GM19395 (cell line): ENCODE measurements around the gene CCL22.
"Not testable (repeated sequence)": the region's sequence is repeated elsewhere in the genome, so short reads cannot be mapped to it uniquely, and the experiment has no call there.

Source experiments
- ATAC-seq: cut with Tn5 transposase; IDR thresholded peaks from one replicate; pipeline ENCODE4 v1.9.1; 2021; ENCODE audit warnings: mild to moderate bottlenecking, moderate library complexity; ENCODE audit not compliant: unreplicated experiment

The CCL22 gene, protein sequence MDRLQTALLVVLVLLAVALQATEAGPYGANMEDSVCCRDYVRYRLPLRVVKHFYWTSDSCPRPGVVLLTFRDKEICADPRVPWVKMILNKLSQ

GRCh38 chr16:57358527-57359095 lies at the start of gene CCL22:
Gene CCL22, plus strand, starts transcription at chr16:57358783. Its CDS starts 34 bp downstream, at chr16:57358817.
- ATAC-seq: peak; percentile 59

GRCh38 chr16:57310801-57311200 lies 47.8 kb upstream of the CCL22 start:
- no peak for ATAC-seq

DNA sequence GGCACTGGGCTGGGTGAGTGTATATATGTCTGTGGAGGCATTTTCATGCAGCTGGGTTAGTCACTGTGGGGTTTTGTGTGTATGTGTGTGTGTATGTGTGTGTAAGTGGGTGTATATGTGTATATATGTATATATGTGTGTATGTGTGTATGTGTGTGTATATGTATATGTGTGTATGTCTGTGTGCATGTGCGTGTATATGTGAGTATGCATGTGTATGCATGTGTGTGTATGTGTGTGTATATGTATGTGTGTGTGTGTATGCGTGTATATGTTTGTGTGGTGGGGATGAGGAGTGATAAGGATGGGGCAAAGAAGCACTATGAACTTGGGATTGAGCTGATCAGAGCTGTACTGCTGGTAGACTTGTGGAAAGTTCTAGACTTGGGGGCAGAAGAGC lies 45.1 kb upstream of the CCL22 start:
- no peak for ATAC-seq

- ATAC-seq: no peak
These were observed 44.3 kb upstream of the CCL22 start for GRCh38 chr16:57314161-57314785.

- ATAC-seq: no peak
These were observed 43.2 kb upstream of the CCL22 start for GRCh38 chr16:57315416-57315815.

- ATAC-seq: no peak
These were observed 42.1 kb upstream of the CCL22 start for GRCh38 chr16:57316390-57317017.

- no peak for ATAC-seq
These were observed 40.2 kb upstream of the CCL22 start for GRCh38 chr16:57318240-57318970.

DNA sequence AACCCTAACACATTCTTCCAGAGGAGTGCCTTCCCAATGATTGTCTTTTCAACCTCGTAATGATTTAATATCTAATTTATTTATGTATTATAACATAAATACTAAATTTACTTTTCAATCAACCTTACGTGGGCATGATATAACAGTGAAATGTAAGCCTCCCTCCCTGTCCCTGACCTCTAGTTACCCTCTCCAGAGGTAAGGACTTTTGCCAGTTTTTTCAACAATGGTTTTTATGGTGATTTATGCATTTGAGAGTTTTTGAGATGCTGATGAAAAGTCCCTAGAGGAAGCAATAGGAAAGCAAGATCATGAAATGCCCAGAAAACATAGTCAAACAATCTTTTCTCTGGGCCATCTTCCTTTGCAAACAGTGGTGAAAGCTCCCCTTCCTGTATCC lies 38.9 kb upstream of the CCL22 start:
- ATAC-seq: no peak

GRCh38 chr16:57324749-57325148 lies 33.8 kb upstream of the CCL22 start:
- ATAC-seq: no peak

- ATAC-seq: no peak
These were observed 33.1 kb upstream of the CCL22 start for GRCh38 chr16:57325458-57325857.

- ATAC-seq: no peak
These were observed 28.8 kb upstream of the CCL22 start for GRCh38 chr16:57329718-57330327.

GRCh38 chr16:57331355-57331754 lies 27.2 kb upstream of the CCL22 start:
- ATAC-seq: no peak

DNA sequence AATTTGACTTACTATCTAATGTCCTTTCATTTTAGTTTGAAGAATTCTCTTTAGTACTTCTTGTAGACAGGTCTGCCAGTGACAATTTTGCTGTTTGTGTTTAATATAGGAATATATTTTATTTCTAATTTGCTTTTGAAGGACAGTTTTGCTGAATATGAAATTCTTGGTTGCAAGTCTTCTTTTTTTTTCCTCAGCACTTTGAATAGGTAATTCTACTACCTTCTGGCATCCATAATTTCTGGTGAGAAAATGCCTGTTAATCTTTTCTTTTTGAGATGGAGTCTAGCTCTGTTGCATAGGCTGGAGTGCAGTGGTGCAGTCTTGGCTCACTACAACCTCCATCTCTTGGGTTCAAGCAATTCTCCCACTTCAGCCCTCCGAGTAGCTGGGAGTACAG lies 25.2 kb upstream of the CCL22 start:
- ATAC-seq: no peak

DNA sequence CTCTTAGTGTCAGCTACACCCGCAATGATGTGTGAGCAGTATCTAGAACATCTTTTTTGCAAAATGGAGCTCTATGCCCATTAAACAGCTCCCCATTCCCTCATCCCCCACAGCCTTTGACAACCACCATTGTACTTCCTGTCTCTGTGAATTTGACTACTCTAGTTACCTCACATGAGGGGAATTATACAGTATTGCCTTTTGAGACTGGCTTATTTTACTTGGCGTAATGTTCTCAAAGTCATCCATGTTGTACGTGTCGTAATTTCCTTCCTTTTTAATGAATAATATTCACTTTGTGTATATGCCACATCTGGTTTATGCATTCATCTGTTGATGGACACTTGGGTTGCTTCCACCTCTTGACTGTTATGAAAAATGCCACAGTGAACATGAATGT lies 23.2 kb upstream of the CCL22 start:
- no peak for ATAC-seq

- no peak for ATAC-seq
These were observed 17.5 kb upstream of the CCL22 start for GRCh38 chr16:57341062-57341440.

- no peak for ATAC-seq
These were observed 16.9 kb upstream of the CCL22 start for GRCh38 chr16:57341441-57342303.

DNA sequence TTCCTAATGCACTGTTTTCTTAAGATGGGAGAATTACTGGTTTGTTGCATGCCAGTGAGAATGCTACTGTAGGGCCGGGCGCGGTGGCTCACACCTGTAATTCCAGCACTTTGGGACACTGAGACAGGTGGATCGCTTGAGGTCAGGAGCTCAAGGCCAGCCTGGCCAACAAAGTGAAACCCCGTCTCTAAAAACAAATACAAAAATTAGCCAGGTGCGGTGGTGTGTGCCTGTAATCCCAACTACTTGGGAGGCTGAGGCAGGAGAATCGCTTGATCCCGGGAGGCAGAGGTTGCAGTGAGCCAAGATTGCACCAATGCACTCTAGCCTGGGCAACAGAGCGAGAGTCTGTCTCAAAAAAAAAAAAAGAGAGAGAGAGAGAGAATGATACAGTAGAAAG lies 16.0 kb upstream of the CCL22 start:
- ATAC-seq: not testable (repeated sequence)

DNA sequence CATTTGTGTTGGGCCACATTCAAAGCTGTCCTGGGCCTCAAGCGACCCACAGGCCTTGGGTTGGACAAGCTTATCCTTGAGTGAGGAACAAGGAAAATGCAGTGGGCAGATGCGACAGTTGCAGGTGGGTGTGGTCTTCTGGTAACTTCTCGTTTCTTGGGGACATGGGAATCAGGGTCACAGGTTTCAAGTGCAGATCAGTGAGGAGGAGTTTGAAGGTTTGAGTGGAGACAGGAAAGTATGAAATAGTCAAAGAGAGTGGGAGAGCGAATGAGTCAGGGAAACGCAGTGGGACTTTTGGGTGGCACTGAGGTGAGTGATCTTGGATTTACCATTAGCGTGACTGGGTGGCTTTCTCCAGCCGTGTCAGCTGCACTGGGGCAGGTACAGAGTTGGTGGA lies 15.4 kb upstream of the CCL22 start:
- ATAC-seq: no peak

DNA sequence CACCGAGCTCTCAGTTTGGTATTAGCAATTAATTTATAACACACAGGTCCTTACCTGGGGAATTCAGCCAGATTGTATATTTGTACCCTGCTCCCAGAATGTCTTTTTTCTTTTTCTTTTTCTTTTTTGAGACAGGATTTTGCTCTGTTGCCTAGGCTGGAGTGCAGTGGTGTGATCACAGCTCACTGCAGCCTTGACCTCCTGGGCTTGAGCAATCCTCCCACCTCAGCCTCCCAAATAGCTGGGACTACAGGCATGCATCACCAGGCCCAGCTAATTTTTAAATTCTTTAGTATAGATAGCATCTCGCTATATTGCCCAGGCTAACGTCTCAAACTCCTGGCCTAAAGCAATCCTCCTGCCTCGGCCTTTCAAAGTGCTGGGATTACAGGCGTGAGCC lies 14.5 kb upstream of the CCL22 start:
- ATAC-seq: not testable (repeated sequence)

- ATAC-seq: no peak
These were observed 13.6 kb upstream of the CCL22 start for GRCh38 chr16:57345021-57345420.
